MG63 (cell line): ENCODE results near the gene ZNF493. TPM values are rescaled to one million over a fixed set of nuclear protein-coding genes. Genes with fewer than 3 reads are reported as not detected.

ENCODE experiments used
- DNase-seq: peaks from one replicate; pipeline ENCODE4 v3.0.0-alpha.2; 2020
- H3K27me3 ChIP-seq: fragments of 250-450 bp; sonication (Bioruptor Pico); 2 replicates; pipeline ENCODE4 v1.5.1; 2020; ENCODE audit warnings: mild to moderate bottlenecking, moderate library complexity
- H3K36me3 ChIP-seq: fragments of 250-450 bp; sonication (Bioruptor Pico); 2 replicates; pipeline ENCODE4 v1.5.1; 2020; ENCODE audit warnings: mild to moderate bottlenecking, moderate library complexity
- H3K4me3 ChIP-seq: fragments of 250-450 bp; sonication (Bioruptor Pico); 2 replicates; pipeline ENCODE4 v1.5.1; 2020; ENCODE audit warnings: mild to moderate bottlenecking, moderate library complexity
- H3K9me3 ChIP-seq: fragments of 250-450 bp; sonication (Bioruptor Pico); 2 replicates; pipeline ENCODE4 v1.5.1; 2020; ENCODE audit warnings: mild to moderate bottlenecking, moderate library complexity
- total RNA-seq: library from RNA; depleted of rRNA; stranded (reverse); fragments of >200 nt; shearing (Covaris generic); gene quantifications from 2 replicates; pipeline ENCODE4 v1.2.3, GENCODE V29; 2014; ENCODE audit warnings: low replicate concordance; rRNA removed

Gene ZNF493
- total RNA-seq = 0.46 and 0.84 TPM in 2 replicates

- peaks cover 6% of the 10 kb centered on the region; the same call in 1 of the 2 replicates for H3K36me3 ChIP-seq
Measured at GRCh38 chr19:21396893-21397572, at the start of gene ZNF493. Gene ZNF493 (plus strand): TSS chr19:21397133. CDS start chr19:21397238, 105 bp downstream.

DNA sequence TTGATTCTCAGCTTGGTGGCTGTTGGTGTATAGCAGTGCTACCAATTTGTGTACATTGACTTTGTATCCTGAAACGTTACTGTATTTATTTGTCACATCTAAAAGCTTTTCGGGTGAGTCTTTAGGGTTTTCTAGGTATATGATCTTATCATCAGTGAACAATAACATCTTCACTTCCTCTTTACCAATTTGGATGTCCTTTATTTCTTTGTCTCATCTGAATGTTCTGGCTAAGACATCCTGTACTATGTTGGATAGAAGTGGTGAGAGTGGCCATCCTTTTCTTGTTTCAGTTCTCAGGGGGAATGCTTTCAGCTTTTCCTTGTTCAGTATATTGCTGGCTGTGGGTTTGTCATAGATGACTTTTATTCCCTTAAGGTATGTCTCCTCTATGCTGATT lies 44.1 kb upstream of the ZNF493 start:
- H3K4me3 ChIP-seq = no peak overlapping the region
- no peaks in the 10 kb centered on the region for H3K36me3 ChIP-seq
- H3K27me3 ChIP-seq = no peaks in the 10 kb centered on the region
- DNase-seq = no peak
- no peaks in the 10 kb centered on the region for H3K9me3 ChIP-seq

More at GRCh38 chr19:21396893-21397572, at the start of gene ZNF493:
- no peaks in the 10 kb centered on the region for H3K9me3 ChIP-seq
- H3K4me3 ChIP-seq = peak within 1 kb of the TSS; percentile 72
- H3K27me3 ChIP-seq = no peaks in the 10 kb centered on the region
- DNase-seq = peak; percentile 85

DNA sequence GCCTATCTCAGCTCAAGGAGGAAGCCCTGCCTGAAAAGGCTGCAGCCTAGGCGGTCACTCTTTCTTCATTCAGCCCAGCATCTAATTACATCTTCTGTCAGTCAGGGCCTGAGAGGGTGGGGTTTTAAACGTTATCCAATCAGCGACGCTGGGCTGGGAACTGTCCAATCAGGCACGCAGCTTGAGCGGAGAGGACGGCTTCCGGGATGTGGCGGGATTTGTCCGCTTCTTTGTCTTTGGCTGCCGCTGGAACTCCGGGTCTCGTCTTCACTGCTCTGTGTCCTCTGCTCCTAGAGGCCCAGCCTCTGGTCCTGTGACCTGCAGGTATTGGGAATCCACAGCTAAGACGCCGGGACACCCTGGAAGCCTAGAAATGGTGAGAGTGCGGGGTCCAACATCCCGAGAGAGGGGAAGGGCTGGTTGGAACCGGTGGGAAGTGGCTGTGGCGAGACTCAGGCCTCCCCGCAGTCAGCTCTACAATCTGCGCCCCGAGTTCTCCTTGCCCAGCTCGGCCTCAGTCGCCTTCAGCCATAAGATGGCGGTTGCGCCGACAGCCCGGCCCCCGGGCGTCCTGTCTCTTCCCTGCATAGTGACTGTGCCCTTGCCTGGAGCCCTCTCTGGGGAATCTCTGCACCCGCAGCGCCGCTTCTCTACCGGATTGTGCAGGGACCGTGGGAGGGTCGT lies 38.0 kb upstream of the ZNF493 start, which contains the start of gene ZNF738:
Gene ZNF738, plus strand, starts transcription at position 233 of the 684 bp plus-strand sequence. Its CDS starts 141 bp downstream, at position 374.
- Histone ChIP-seq H3K36me3 (peaks cover 12% of the 10 kb centered on the region), H3K27me3 (no peaks in the 10 kb centered on the region), H3K9me3 (no peaks in the 10 kb centered on the region), H3K4me3 (peak within 1 kb of the TSS; percentile 77)
- DNase-seq = peak; percentile 89

DNA sequence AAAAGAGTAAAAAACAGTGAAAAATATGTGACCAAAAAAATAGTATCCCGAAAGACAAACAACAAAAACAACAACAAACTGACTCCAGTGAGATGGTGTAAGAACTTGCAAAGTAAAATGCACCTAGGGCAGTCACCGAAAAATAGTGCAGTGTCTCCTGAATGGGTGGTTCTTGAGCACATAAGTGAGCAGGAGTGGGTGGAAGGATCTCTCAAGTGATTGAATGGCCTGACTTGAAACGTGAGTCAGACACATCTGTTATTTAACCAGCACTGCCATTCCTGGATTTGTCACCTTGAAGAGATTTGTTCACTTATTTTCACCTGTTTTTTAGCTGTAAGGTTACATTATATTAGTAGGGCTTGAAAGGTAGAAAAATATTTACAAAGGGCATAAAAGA lies 34.6 kb upstream of the ZNF493 start:
- no peaks in the 10 kb centered on the region for H3K9me3 ChIP-seq
- H3K36me3 ChIP-seq = peaks cover 12% of the 10 kb centered on the region
- DNase-seq = no peak
- H3K4me3 ChIP-seq = no peak overlapping the region
- no peaks in the 10 kb centered on the region for H3K27me3 ChIP-seq

- H3K9me3 ChIP-seq = peaks cover 5% of the 10 kb centered on the region; the same call in 1 of the 2 replicates
- no peak for DNase-seq
- H3K4me3 ChIP-seq = no peak overlapping the region
- H3K27me3 ChIP-seq = no peaks in the 10 kb centered on the region
- H3K36me3 ChIP-seq = peaks cover 4% of the 10 kb centered on the region; the same call in 1 of the 2 replicates
Measured at GRCh38 chr19:21383980-21384582, 12.9 kb upstream of the ZNF493 start.

- no peak for DNase-seq
- Histone ChIP-seq H3K27me3 (no peaks in the 10 kb centered on the region), H3K9me3 (no peaks in the 10 kb centered on the region), H3K36me3 (peaks cover 6% of the 10 kb centered on the region; the same call in 1 of the 2 replicates), H3K4me3 (no peak overlapping the region)
Measured at GRCh38 chr19:21396121-21396520, 812 bp upstream of the ZNF493 start.

DNA sequence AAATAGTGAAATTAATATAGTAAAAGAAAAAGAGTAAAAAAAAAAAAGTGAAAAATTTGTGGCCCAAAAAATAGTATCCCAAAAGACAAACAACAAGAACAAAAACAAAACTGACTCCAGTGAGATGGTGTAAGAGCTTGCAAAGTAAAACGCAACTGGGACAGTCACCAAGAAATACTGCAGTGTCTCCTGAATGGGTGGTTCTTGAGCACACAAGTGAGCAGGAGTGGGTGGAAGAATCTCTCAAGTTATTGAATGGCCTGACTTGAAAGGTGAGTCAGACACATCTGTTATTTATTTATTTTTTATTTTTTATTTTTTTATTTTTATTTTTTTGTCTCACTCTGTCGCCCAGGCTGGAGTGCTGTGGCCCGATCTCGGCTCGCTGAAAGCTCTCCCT lies 1.9 kb downstream of the ZNF493 start:
- H3K27me3 ChIP-seq = no peaks in the 10 kb centered on the region
- no peak for DNase-seq
- peaks cover 6% of the 10 kb centered on the region; the same call in 1 of the 2 replicates for H3K36me3 ChIP-seq
- H3K4me3 ChIP-seq = no peak overlapping the region
- no peaks in the 10 kb centered on the region for H3K9me3 ChIP-seq

- DNase-seq = no peak
- Histone ChIP-seq H3K4me3 (no peak overlapping the region), H3K9me3 (no peaks in the 10 kb centered on the region), H3K36me3 (peaks cover 9% of the 10 kb centered on the region; the same call in 1 of the 2 replicates), H3K27me3 (no peaks in the 10 kb centered on the region)
Measured at GRCh38 chr19:21402303-21402985, 5.5 kb downstream of the ZNF493 start.

- no peak overlapping the region for H3K4me3 ChIP-seq
- H3K36me3 ChIP-seq = peaks cover 2% of the 10 kb centered on the region
- DNase-seq = no peak
- no peaks in the 10 kb centered on the region for H3K9me3 ChIP-seq
- no peaks in the 10 kb centered on the region for H3K27me3 ChIP-seq
Measured at GRCh38 chr19:21410166-21410565, 13.2 kb downstream of the ZNF493 start.

- Histone ChIP-seq H3K36me3 (no peaks in the 10 kb centered on the region), H3K4me3 (no peak overlapping the region), H3K9me3 (peaks cover 5% of the 10 kb centered on the region), H3K27me3 (no peaks in the 10 kb centered on the region)
- DNase-seq = no peak
Measured at GRCh38 chr19:21422244-21422643, 25.3 kb downstream of the ZNF493 start.

GRCh38 chr19:21423057-21424041 lies 26.4 kb downstream of the ZNF493 start:
- DNase-seq = no peak
- no peaks in the 10 kb centered on the region for H3K27me3 ChIP-seq
- H3K9me3 ChIP-seq = peaks cover 5% of the 10 kb centered on the region
- H3K36me3 ChIP-seq = no peaks in the 10 kb centered on the region
- H3K4me3 ChIP-seq = no peak overlapping the region

GRCh38 chr19:21430675-21431074 lies 33.7 kb downstream of the ZNF493 start:
- H3K36me3 ChIP-seq = no peaks in the 10 kb centered on the region
- peaks cover 1% of the 10 kb centered on the region; the same call in 1 of the 2 replicates for H3K9me3 ChIP-seq
- H3K27me3 ChIP-seq = no peaks in the 10 kb centered on the region
- no peak overlapping the region for H3K4me3 ChIP-seq
- no peak for DNase-seq

GRCh38 chr19:21432590-21432989 lies 35.7 kb downstream of the ZNF493 start:
- Histone ChIP-seq H3K27me3 (no peaks in the 10 kb centered on the region), H3K4me3 (no peak overlapping the region), H3K36me3 (no peaks in the 10 kb centered on the region), H3K9me3 (0 out of 2 replicates have a peak, but pooled peaks cover 1% of the 10 kb centered on the region)
- DNase-seq = no peak

GRCh38 chr19:21434516-21434915 lies 37.6 kb downstream of the ZNF493 start:
- H3K27me3 ChIP-seq = no peaks in the 10 kb centered on the region
- no peaks in the 10 kb centered on the region for H3K36me3 ChIP-seq
- no peak for DNase-seq
- no peak overlapping the region for H3K4me3 ChIP-seq
- 0 out of 2 replicates have a peak, but pooled peaks cover 1% of the 10 kb centered on the region for H3K9me3 ChIP-seq

DNA sequence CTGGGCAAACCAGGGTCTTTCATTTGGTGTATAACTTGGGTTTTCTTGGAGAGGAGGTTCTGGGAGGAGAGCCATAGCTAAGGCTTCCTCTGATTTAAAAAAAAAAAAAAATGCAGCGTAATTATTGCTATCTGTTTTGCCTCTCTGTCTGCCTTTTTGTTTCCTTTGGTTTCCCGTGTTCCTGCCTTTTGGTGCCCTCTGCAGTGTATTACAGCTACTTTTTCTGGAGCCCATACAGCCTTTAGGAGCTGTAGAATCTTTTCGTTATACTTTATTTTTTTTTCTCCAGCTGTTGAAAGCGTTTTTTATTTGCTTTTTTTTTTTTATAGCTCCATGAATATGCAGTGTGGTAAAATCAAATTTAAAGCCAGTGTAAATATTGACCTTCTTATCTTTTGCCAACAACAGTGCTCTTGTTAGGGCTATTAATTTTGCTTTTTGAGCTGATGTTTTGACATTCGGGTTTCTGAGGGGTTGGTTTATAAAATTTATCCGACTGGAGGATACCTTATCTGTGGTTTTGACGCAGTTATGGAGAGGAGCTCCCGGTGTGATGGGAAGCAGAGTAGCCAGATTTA lies 38.1 kb downstream of the ZNF493 start:
- H3K4me3 ChIP-seq = no peak overlapping the region
- DNase-seq = no peak
- H3K27me3 ChIP-seq = no peaks in the 10 kb centered on the region
- no peaks in the 10 kb centered on the region for H3K36me3 ChIP-seq
- H3K9me3 ChIP-seq = 0 out of 2 replicates have a peak, but pooled peaks cover under 1% of the 10 kb centered on the region
